GM21737 (cell line): ENCODE measurements around the gene ZMAT5.

Source experiments
- ATAC-seq: cut with Tn5 transposase; IDR thresholded peaks from one replicate; pipeline ENCODE4 v1.9.1; 2021; ENCODE audit warnings: mild to moderate bottlenecking, moderate library complexity; ENCODE audit not compliant: unreplicated experiment

Gene ZMAT5

GRCh38 chr22:29713156-29713727, 53.6 kb downstream of the ZMAT5 start:
- no peak for ATAC-seq

GRCh38 chr22:29712119-29712518, 54.7 kb downstream of the ZMAT5 start:
- no peak for ATAC-seq

- no peak for ATAC-seq
Observed at GRCh38 chr22:29710922-29711593, 55.7 kb downstream of the ZMAT5 start.

- ATAC-seq = no peak
Observed at GRCh38 chr22:29710193-29710592, 56.6 kb downstream of the ZMAT5 start.

GRCh38 chr22:29707471-29707870, 59.3 kb downstream of the ZMAT5 start:
- ATAC-seq = no peak

GRCh38 chr22:29707010-29707409, 59.8 kb downstream of the ZMAT5 start:
- no peak for ATAC-seq

GRCh38 chr22:29706486-29706885, 60.3 kb downstream of the ZMAT5 start:
- ATAC-seq = no peak

- ATAC-seq = no peak
Observed at GRCh38 chr22:29705651-29706050, 61.2 kb downstream of the ZMAT5 start.

- ATAC-seq = no peak
Observed at GRCh38 chr22:29704528-29705285, 62.1 kb downstream of the ZMAT5 start.

GRCh38 chr22:29703569-29704195, 63.1 kb downstream of the ZMAT5 start:
- no peak for ATAC-seq

GRCh38 chr22:29702931-29703501, 63.8 kb downstream of the ZMAT5 start:
- no peak for ATAC-seq

GRCh38 chr22:29702000-29702930, 64.5 kb downstream of the ZMAT5 start:
- no peak for ATAC-seq

- no peak for ATAC-seq
Observed at GRCh38 chr22:29701155-29701999, 65.4 kb downstream of the ZMAT5 start.

GRCh38 chr22:29700900-29701154, 66.0 kb downstream of the ZMAT5 start:
- ATAC-seq = no peak

GRCh38 chr22:29700206-29700899, 66.5 kb downstream of the ZMAT5 start:
- ATAC-seq = no peak

GRCh38 chr22:29697853-29698598, 68.8 kb downstream of the ZMAT5 start:
- no peak for ATAC-seq

- ATAC-seq = no peak
Observed at GRCh38 chr22:29695129-29695926, 71.5 kb downstream of the ZMAT5 start.

GRCh38 chr22:29693671-29694070, 73.1 kb downstream of the ZMAT5 start:
- ATAC-seq = no peak
